CD14-positive monocyte (primary cell): Measurements from ENCODE around the gene GCNT1. TPM values are rescaled to one million over a fixed set of nuclear protein-coding genes. Genes with fewer than 3 reads are reported as not detected.

Source experiments
- DNase-seq, 3 donors: peaks; one replicate each; pipeline ENCODE4 v3.0.0-alpha.2; 2011 to 2022
- H2AFZ ChIP-seq: 2 replicates; pipeline ENCODE4 v1.6.0; 2012; ENCODE audit warnings: mild to moderate bottlenecking, low read depth, low read length, inconsistent platforms; ENCODE audit not compliant: insufficient read depth, poor library complexity, severe bottlenecking
- H3K27ac ChIP-seq, 2 donors: 1 replicate in 1 of 2; 2 replicates in 1 of 2; pipeline ENCODE4 v1.5.1; 2012 to 2013; ENCODE audit warnings: low read length in 2 of 2, control low read depth in 1 of 2, inconsistent platforms in 1 of 2, low read depth in 1 of 2, mild to moderate bottlenecking in 1 of 2
- H3K27me3 ChIP-seq, 2 donors: one replicate each; pipeline versions ENCODE4 v1.6.0 to v1.6.1; 2011 to 2013; ENCODE audit warnings: low read length in 2 of 2; ENCODE audit not compliant: control insufficient read depth in 2 of 2, insufficient read depth in 2 of 2
- H3K36me3 ChIP-seq, 2 donors: replicated peaks in 1 of 2; 1 replicate in 1 of 2; 2 replicates in 1 of 2; pipeline versions ENCODE4 v1.5.1 to v1.6.1; 2012 to 2013; ENCODE audit warnings: low read length in 2 of 2, control low read depth in 1 of 2, inconsistent platforms in 1 of 2, mild to moderate bottlenecking in 1 of 2; ENCODE audit not compliant: insufficient read depth in 2 of 2, control insufficient read depth in 1 of 2
- H3K4me1 ChIP-seq, 2 donors: 1 replicate in 1 of 2; 2 replicates in 1 of 2; pipeline versions ENCODE4 v1.5.1 to v1.6.1; 2012 to 2013; ENCODE audit warnings: low read length in 2 of 2, control low read depth in 1 of 2, inconsistent platforms in 1 of 2, mild to moderate bottlenecking in 1 of 2, moderate library complexity in 1 of 2; ENCODE audit not compliant: insufficient read depth in 2 of 2, control insufficient read depth in 1 of 2
- H3K4me2 ChIP-seq: replicated peaks from 2 replicates; pipeline ENCODE3; 2012; ENCODE audit warnings: low read length, moderate library complexity, mild to moderate bottlenecking; ENCODE audit not compliant: poor library complexity, severe bottlenecking; ENCODE audit errors: extremely low read depth
- H3K4me3 ChIP-seq, 3 experiments: fragments of 200-600 bp in 1 of 3; sonication (generic) in 1 of 3; replicated peaks in 1 of 3; 1 replicate in 2 of 3; 2 replicates in 1 of 3; pipeline ENCODE4 v1.5.1; 2011 to 2013; ENCODE audit warnings: low read length in 3 of 3, mild to moderate bottlenecking in 3 of 3, control low read depth in 2 of 3, low read depth in 2 of 3, inconsistent platforms in 1 of 3, moderate library complexity in 1 of 3
- H3K79me2 ChIP-seq: 2 replicates; pipeline ENCODE4 v1.6.0; 2012; ENCODE audit warnings: mild to moderate bottlenecking, control low read depth, inconsistent platforms, low read length, moderate library complexity; ENCODE audit not compliant: insufficient read depth
- H3K9ac ChIP-seq: 2 replicates; pipeline ENCODE4 v1.6.0; 2017; ENCODE audit warnings: low read length, mild to moderate bottlenecking; ENCODE audit not compliant: insufficient read depth, poor library complexity, severe bottlenecking
- H3K9me3 ChIP-seq, 2 donors: replicated peaks in 1 of 2; 1 replicate in 1 of 2; 2 replicates in 1 of 2; pipeline versions ENCODE4 v1.5.1 to v1.6.1; 2012 to 2013; ENCODE audit warnings: low read length in 2 of 2, control low read depth in 1 of 2; ENCODE audit not compliant: control insufficient read depth in 1 of 2, insufficient read depth in 1 of 2
- H4K20me1 ChIP-seq: 2 replicates; pipeline ENCODE4 v1.6.0; 2012; ENCODE audit warnings: mild to moderate bottlenecking, low read length, control low read depth, moderate library complexity; ENCODE audit not compliant: insufficient read depth
- H3K27ac Mint-ChIP-seq, 7 donors: one replicate each; pipeline ENCODE4 v1.8.0; 2020; ENCODE audit warnings: mild to moderate bottlenecking in 7 of 7, mixed read lengths in 7 of 7, moderate library complexity in 6 of 7, inconsistent platforms in 2 of 7
- H3K27me3 Mint-ChIP-seq, 3 donors: one replicate each; pipeline ENCODE4 v1.8.0; 2021 to 2022; ENCODE audit warnings: low read depth in 3 of 3, mild to moderate bottlenecking in 3 of 3, mixed read lengths in 3 of 3, moderate library complexity in 3 of 3, inconsistent platforms in 1 of 3
- H3K36me3 Mint-ChIP-seq, 2 donors: one replicate each; pipeline ENCODE4 v1.8.0; 2020; ENCODE audit warnings: mixed read lengths in 2 of 2, inconsistent platforms in 1 of 2, mild to moderate bottlenecking in 1 of 2
- H3K4me1 Mint-ChIP-seq: one replicate; pipeline ENCODE4 v1.8.0; 2020; ENCODE audit warnings: mild to moderate bottlenecking, mixed read lengths
- H3K4me3 Mint-ChIP-seq, 2 donors: one replicate each; pipeline ENCODE4 v1.8.0; 2020; ENCODE audit warnings: mild to moderate bottlenecking in 2 of 2, mixed read lengths in 2 of 2, moderate library complexity in 1 of 2
- H3K9me3 Mint-ChIP-seq, 7 donors: one replicate each; pipeline ENCODE4 v1.8.0; 2020 to 2022; ENCODE audit warnings: mixed read lengths in 7 of 7, mild to moderate bottlenecking in 6 of 7, moderate library complexity in 6 of 7, inconsistent platforms in 2 of 7
- CTCF ChIP-seq: fragments of 200-600 bp; IDR thresholded peaks from one replicate; pipeline ENCODE4 v1.8.0; 2022; ENCODE audit warnings: antibody characterized with exemption, mild to moderate bottlenecking
- WGBS: methylation state at CpG from one replicate; pipeline ENCODE4 v1.1.5; 2013; ENCODE audit warnings: missing lambda C conversion rate; ENCODE audit not compliant: insufficient coverage; 5-methylcytosine and 5-hydroxymethylcytosine counted together
- intact Hi-C, 2 donors: fragments of 100-400 bp; cut with micrococcal nuclease; formaldehyde crosslinking; loops; one replicate each; pipeline versions ENCODE4 v1.15.0 to v1.15.1; 2023
- polyA plus RNA-seq, 3 donors: library from polyadenylated mRNA; depleted of rRNA in 1 of 3; unstranded in 2 of 3; stranded (reverse) in 1 of 3; fragments of 300-500 nt in 2 of 3; fragments of >200 nt in 1 of 3; fragmentation: Illumina TruSeq in 2 of 3; gene quantifications; 1 replicate in 2 of 3; 2 replicates in 1 of 3; pipeline ENCODE4 v1.2.3, GENCODE V29; 2012 to 2021

GCNT1 gene
- polyA plus RNA-seq, 3 donors: 8.4 to 15.4 (median 9.3) TPM

- no peak overlapping the region for H3K4me2 ChIP-seq
- H3K4me3 ChIP-seq: no peak overlapping the region
- Mint-ChIP-seq H3K4me1 (peaks cover 24% of the 10 kb centered on the region), H3K4me3 (no peak overlapping the region), H3K27me3 (peaks cover 0 to 2% (median 0%) of the 10 kb centered on the region in 3 donors), H3K36me3 (peaks cover 7 to 10% of the 10 kb centered on the region in 2 donors), H3K9me3 (peaks cover 0 to 9% (median 1%) of the 10 kb centered on the region in 7 donors), H3K27ac (no peak overlapping the region)
- WGBS: 100% methylated on average over 3 of the region's 7 CpGs
- no peaks in the 10 kb centered on the region for H3K79me2 ChIP-seq
- no peaks in the 10 kb centered on the region for H4K20me1 ChIP-seq
- no peaks in the 10 kb centered on the region for H3K9me3 ChIP-seq
- no peaks in the 10 kb centered on the region for H3K36me3 ChIP-seq
- TF ChIP-seq CTCF: no peak
- H3K27ac ChIP-seq: no peak overlapping the region
- H3K27me3 ChIP-seq: no peaks in the 10 kb centered on the region
- no peak overlapping the region for H2AFZ ChIP-seq
- no peak for DNase-seq
- intact Hi-C loops: no loop called here
- no peak overlapping the region for H3K9ac ChIP-seq
- peaks cover 24 to 26% of the 10 kb centered on the region in 2 donors for H3K4me1 ChIP-seq
Measured at GRCh38 chr9:76528056-76528455, 69.1 kb downstream of the GCNT1 start.

- Mint-ChIP-seq H3K27ac (no peak overlapping the region), H3K36me3 (peaks cover 3 to 6% of the 10 kb centered on the region in 2 donors), H3K4me3 (no peak overlapping the region), H3K4me1 (peaks cover 29% of the 10 kb centered on the region), H3K27me3 (peaks cover 0 to 2% (median 0%) of the 10 kb centered on the region in 3 donors), H3K9me3 (peaks cover 0 to 9% (median 1%) of the 10 kb centered on the region in 7 donors)
- no peak for TF ChIP-seq CTCF
- no peak overlapping the region for H3K4me3 ChIP-seq
- peaks cover 27 to 32% of the 10 kb centered on the region in 2 donors for H3K4me1 ChIP-seq
- H3K9me3 ChIP-seq: no peaks in the 10 kb centered on the region
- intact Hi-C loops: no loop called here
- H3K27me3 ChIP-seq: no peaks in the 10 kb centered on the region
- no peak overlapping the region for H3K9ac ChIP-seq
- H3K36me3 ChIP-seq: no peaks in the 10 kb centered on the region
- H2AFZ ChIP-seq: no peak overlapping the region
- H3K27ac ChIP-seq: no peak overlapping the region
- DNase-seq: no peak
- no peaks in the 10 kb centered on the region for H3K79me2 ChIP-seq
- over 99% methylated on average over 16 of the region's 20 CpGs for WGBS
- no peak overlapping the region for H3K4me2 ChIP-seq
- H4K20me1 ChIP-seq: no peaks in the 10 kb centered on the region
Measured at GRCh38 chr9:76528642-76529190, 69.7 kb downstream of the GCNT1 start.
